Measurements from ENCODE around the gene ALPL.
"Not testable (repeated sequence)": the region's sequence is repeated elsewhere in the genome, so short reads cannot be mapped to it uniquely, and the experiment has no call there.

The ALPL gene

GRCh38 chr1:21509351-21510112, at the start of gene ALPL:
Gene ALPL (plus strand): TSS chr1:21509423. CDS start chr1:21554082, 44,659 bp downstream.
- H3K4me3 ChIP-seq (ENCODE audit: low read depth, low read length): peak within 1 kb of the TSS; percentile 50
- DNase-seq (ENCODE audit: low read depth): no peak

- not testable (repeated sequence) for DNase-seq (ENCODE audit: low read depth); H3K4me3 ChIP-seq (ENCODE audit: low read depth, low read length)
Measured at GRCh38 chr1:21465127-21465526, 44.1 kb upstream of the ALPL start.

GRCh38 chr1:21467946-21468345, 41.3 kb upstream of the ALPL start:
- not testable (repeated sequence) for H3K4me3 ChIP-seq (ENCODE audit: low read depth, low read length); DNase-seq (ENCODE audit: low read depth)

GRCh38 chr1:21468599-21468998, 40.6 kb upstream of the ALPL start:
- no peak for DNase-seq (ENCODE audit: low read depth)
- H3K4me3 ChIP-seq (ENCODE audit: low read depth, low read length): no peak overlapping the region

- H3K4me3 ChIP-seq (ENCODE audit: low read depth, low read length): no peak overlapping the region
- DNase-seq (ENCODE audit: low read depth): no peak
Measured at GRCh38 chr1:21469581-21469980, 39.6 kb upstream of the ALPL start.

GRCh38 chr1:21472861-21473260, 36.4 kb upstream of the ALPL start:
- no peak for DNase-seq (ENCODE audit: low read depth)

GRCh38 chr1:21478356-21478755, 30.9 kb upstream of the ALPL start:
- DNase-seq (ENCODE audit: low read depth): no peak

More at GRCh38 chr1:21472861-21473260, 36.4 kb upstream of the ALPL start:
- H3K4me3 ChIP-seq (ENCODE audit: low read depth, low read length): no peak overlapping the region

GRCh38 chr1:21483881-21484280, 25.3 kb upstream of the ALPL start:
- H3K4me3 ChIP-seq (ENCODE audit: low read depth, low read length); DNase-seq (ENCODE audit: low read depth): not testable (repeated sequence)

More at GRCh38 chr1:21478356-21478755, 30.9 kb upstream of the ALPL start:
- no peak overlapping the region for H3K4me3 ChIP-seq (ENCODE audit: low read depth, low read length)

GRCh38 chr1:21489146-21489545, 20.1 kb upstream of the ALPL start:
- DNase-seq (ENCODE audit: low read depth): no peak
- no peak overlapping the region for H3K4me3 ChIP-seq (ENCODE audit: low read depth, low read length)

- H3K4me3 ChIP-seq (ENCODE audit: low read depth, low read length): no peak overlapping the region
- DNase-seq (ENCODE audit: low read depth): peak; percentile 21
Measured at GRCh38 chr1:21490774-21491487, 18.3 kb upstream of the ALPL start.

- no peak for DNase-seq (ENCODE audit: low read depth)
- no peak overlapping the region for H3K4me3 ChIP-seq (ENCODE audit: low read depth, low read length)
Measured at GRCh38 chr1:21491488-21492355, 17.5 kb upstream of the ALPL start.

- no peak for DNase-seq (ENCODE audit: low read depth)
Measured at GRCh38 chr1:21492356-21492625, 16.9 kb upstream of the ALPL start.

GRCh38 chr1:21494196-21494595, 15.0 kb upstream of the ALPL start:
- no peak overlapping the region for H3K4me3 ChIP-seq (ENCODE audit: low read depth, low read length)
- no peak for DNase-seq (ENCODE audit: low read depth)

More at GRCh38 chr1:21492356-21492625, 16.9 kb upstream of the ALPL start:
- no peak overlapping the region for H3K4me3 ChIP-seq (ENCODE audit: low read depth, low read length)

GRCh38 chr1:21495225-21495820, 13.9 kb upstream of the ALPL start:
- no peak for DNase-seq (ENCODE audit: low read depth)
- no peak overlapping the region for H3K4me3 ChIP-seq (ENCODE audit: low read depth, low read length)

GRCh38 chr1:21496063-21496462, 13.2 kb upstream of the ALPL start:
- no peak overlapping the region for H3K4me3 ChIP-seq (ENCODE audit: low read depth, low read length)
- no peak for DNase-seq (ENCODE audit: low read depth)

- no peak for DNase-seq (ENCODE audit: low read depth)
- no peak overlapping the region for H3K4me3 ChIP-seq (ENCODE audit: low read depth, low read length)
Measured at GRCh38 chr1:21496886-21497285, 12.3 kb upstream of the ALPL start.

GRCh38 chr1:21497466-21498061, 11.7 kb upstream of the ALPL start:
- no peak overlapping the region for H3K4me3 ChIP-seq (ENCODE audit: low read depth, low read length)
- no peak for DNase-seq (ENCODE audit: low read depth)

GRCh38 chr1:21499283-21499950, 9.8 kb upstream of the ALPL start:
- no peak for DNase-seq (ENCODE audit: low read depth)
- no peak overlapping the region for H3K4me3 ChIP-seq (ENCODE audit: low read depth, low read length)

All from skeletal muscle cell (primary cell).